ENCODE data around the gene PSMB5. TPM values are rescaled to one million over a fixed set of nuclear protein-coding genes. Genes with fewer than 3 reads are reported as not detected.
A peak's percentile ranks its signal among the peaks of the same experiment; 100 is the strongest.

PSMB5 gene
- total and polyA plus RNA-seq, 8 donors, result 114 to 199 (median 177) TPM

- DNase-seq, result peak in 2 of 4 donors; percentile 29 to 63
- Histone ChIP-seq H3K9me3 (no peaks in the 10 kb centered on the region), H3K36me3 (peaks cover 0 to 11% of the 10 kb centered on the region in 2 donors), H3K27ac (peak overlapping the region; percentile 70 to 72), H3K27me3 (peaks cover 6 to 30% of the 10 kb centered on the region in 2 donors), H3K4me3 (no peak overlapping the region), H3K4me1 (peaks cover 27 to 49% of the 10 kb centered on the region in 2 donors)
- peak; percentile 23 for ATAC-seq
- no peak for TF ChIP-seq CTCF (IDR thresholded peaks at IDR 0.05)
- intact Hi-C loops (cut with DNase I), result no loop called here
Observed at GRCh38 chr14:22976620-22977433, 57.9 kb downstream of the PSMB5 start.

Other genes with a start within 250 kb of the PSMB5 start
- 10 to 100 TPM; 41.2 to 67.6 TPM for gene SLC7A7, start 219.5 kb downstream of the PSMB5 start, total RNA-seq
- gene SLC7A7, start 219.5 kb downstream of the PSMB5 start, polyA plus RNA-seq (ENCODE audit: insufficient read length in 6 of 6), result 10 to 100 TPM in 3 of 6 donors, 1 to 10 TPM in 3; 9.6 to 11.2 (median 9.9) TPM
- 10 to 100 TPM; 72.3 to 84.7 TPM for gene MRPL52, start 205.0 kb downstream of the PSMB5 start, total RNA-seq
- gene MRPL52, start 205.0 kb downstream of the PSMB5 start, polyA plus RNA-seq (ENCODE audit: insufficient read length in 6 of 6), result 10 to 100 TPM; 57.0 to 86.9 (median 68.4) TPM
- 100 to 1,000 TPM; 201 to 225 TPM for gene MMP14, start 198.3 kb downstream of the PSMB5 start, total RNA-seq
- 100 to 1,000 TPM; 169 to 211 (median 183) TPM for gene MMP14, start 198.3 kb downstream of the PSMB5 start, polyA plus RNA-seq (ENCODE audit: insufficient read length in 6 of 6)
- 100 to 1,000 TPM; 141 to 147 TPM for gene LRP10, start 163.2 kb downstream of the PSMB5 start, total RNA-seq
- gene LRP10, start 163.2 kb downstream of the PSMB5 start, polyA plus RNA-seq (ENCODE audit: insufficient read length in 6 of 6), result 10 to 100 TPM; 49.3 to 60.4 (median 57.7) TPM
- under 1 TPM; 0.29 to 0.73 TPM for gene REM2, start 151.7 kb downstream of the PSMB5 start, total RNA-seq
- 1 to 10 TPM in 1 of 6 donors, under 1 TPM in 5; 0.56 to 1.3 (median 0.87) TPM for gene REM2, start 151.7 kb downstream of the PSMB5 start, polyA plus RNA-seq (ENCODE audit: insufficient read length in 6 of 6)
- gene RBM23, start 115.8 kb downstream of the PSMB5 start, total RNA-seq, result 10 to 100 TPM; 64.9 to 81.8 TPM
- gene RBM23, start 115.8 kb downstream of the PSMB5 start, polyA plus RNA-seq (ENCODE audit: insufficient read length in 6 of 6), result 100 to 1,000 TPM in 5 of 6 donors, 10 to 100 TPM in 1; 96.3 to 133 (median 115) TPM
- gene PRMT5, start 105.5 kb downstream of the PSMB5 start, total RNA-seq, result 10 to 100 TPM; 48.7 to 73.3 TPM
- 100 to 1,000 TPM; 105 to 143 (median 135) TPM for gene PRMT5, start 105.5 kb downstream of the PSMB5 start, polyA plus RNA-seq (ENCODE audit: insufficient read length in 6 of 6)
- 10 to 100 TPM; 47.6 to 51.4 TPM for gene HAUS4, start 77.8 kb downstream of the PSMB5 start, total RNA-seq
- gene HAUS4, start 77.8 kb downstream of the PSMB5 start, polyA plus RNA-seq (ENCODE audit: insufficient read length in 6 of 6), result 10 to 100 TPM; 60.1 to 82.6 (median 71.2) TPM
- gene AJUBA, start 52.3 kb downstream of the PSMB5 start, total RNA-seq, result 10 to 100 TPM; 37.9 to 39.5 TPM
- gene AJUBA, start 52.3 kb downstream of the PSMB5 start, polyA plus RNA-seq (ENCODE audit: insufficient read length in 6 of 6), result 10 to 100 TPM; 38.2 to 51.9 (median 41.9) TPM
- gene C14orf93, start 24.8 kb downstream of the PSMB5 start, total RNA-seq, result 1 to 10 TPM; 8.3 TPM
- 10 to 100 TPM; 21.2 to 24.0 (median 21.6) TPM for gene C14orf93, start 24.8 kb downstream of the PSMB5 start, polyA plus RNA-seq (ENCODE audit: insufficient read length in 6 of 6)
- not detected for gene PSMB11, start 7.3 kb upstream of the PSMB5 start, total RNA-seq
- gene PSMB11, start 7.3 kb upstream of the PSMB5 start, polyA plus RNA-seq (ENCODE audit: insufficient read length in 6 of 6), result not detected
- 1 to 10 TPM; 6.1 to 9.2 TPM for gene CDH24, start 22.6 kb upstream of the PSMB5 start, total RNA-seq
- 10 to 100 TPM; 11.0 to 14.8 (median 11.8) TPM for gene CDH24, start 22.6 kb upstream of the PSMB5 start, polyA plus RNA-seq (ENCODE audit: insufficient read length in 6 of 6)
- gene ACIN1, start 60.2 kb upstream of the PSMB5 start, total RNA-seq, result 100 to 1,000 TPM; 137 to 159 TPM
- gene ACIN1, start 60.2 kb upstream of the PSMB5 start, polyA plus RNA-seq (ENCODE audit: insufficient read length in 6 of 6), result 100 to 1,000 TPM; 283 to 380 (median 336) TPM
- gene C14orf119, start 60.6 kb upstream of the PSMB5 start, total RNA-seq, result 10 to 100 TPM; 52.6 to 67.6 TPM
- gene C14orf119, start 60.6 kb upstream of the PSMB5 start, polyA plus RNA-seq (ENCODE audit: insufficient read length in 6 of 6), result 10 to 100 TPM; 57.9 to 65.3 (median 63.5) TPM
- not detected for gene CIROP, start 70.1 kb upstream of the PSMB5 start, total RNA-seq
- gene CIROP, start 70.1 kb upstream of the PSMB5 start, polyA plus RNA-seq (ENCODE audit: insufficient read length in 6 of 6), result under 1 TPM in 2 of 6 donors, not detected in 4; 0.06 to 0.08 TPM
- 1 to 10 TPM in 1 of 2 donors, under 1 TPM in 1; 0.26 to 1.0 TPM for gene CEBPE, start 84.4 kb upstream of the PSMB5 start, total RNA-seq
- gene CEBPE, start 84.4 kb upstream of the PSMB5 start, polyA plus RNA-seq (ENCODE audit: insufficient read length in 6 of 6), result under 1 TPM in 4 of 6 donors, not detected in 2; 0.14 to 0.26 (median 0.18) TPM
- 10 to 100 TPM; 38.5 to 42.2 TPM for gene SLC7A8, start 148.8 kb upstream of the PSMB5 start, total RNA-seq
- 100 to 1,000 TPM; 112 to 153 (median 132) TPM for gene SLC7A8, start 148.8 kb upstream of the PSMB5 start, polyA plus RNA-seq (ENCODE audit: insufficient read length in 6 of 6)
- not detected for gene RNF212B, start 203.0 kb upstream of the PSMB5 start, total RNA-seq
- under 1 TPM; 0.47 to 0.94 (median 0.74) TPM for gene RNF212B, start 203.0 kb upstream of the PSMB5 start, polyA plus RNA-seq (ENCODE audit: insufficient read length in 6 of 6)

All from left lung (tissue), 10 donors.